ENCODE data around the gene CASP12. TPM values are rescaled to one million over a fixed set of nuclear protein-coding genes. Genes with fewer than 3 reads are reported as not detected.
A peak's percentile ranks its signal among the peaks of the same experiment; 100 is the strongest.
"Not testable (repeated sequence)": the region's sequence is repeated elsewhere in the genome, so short reads cannot be mapped to it uniquely, and the experiment has no call there.

The CASP12 gene
- not detected for polyA plus RNA-seq (2013, experiment 1 of 2)
- not detected for polyA plus RNA-seq (2013, experiment 2 of 2)

DNA sequence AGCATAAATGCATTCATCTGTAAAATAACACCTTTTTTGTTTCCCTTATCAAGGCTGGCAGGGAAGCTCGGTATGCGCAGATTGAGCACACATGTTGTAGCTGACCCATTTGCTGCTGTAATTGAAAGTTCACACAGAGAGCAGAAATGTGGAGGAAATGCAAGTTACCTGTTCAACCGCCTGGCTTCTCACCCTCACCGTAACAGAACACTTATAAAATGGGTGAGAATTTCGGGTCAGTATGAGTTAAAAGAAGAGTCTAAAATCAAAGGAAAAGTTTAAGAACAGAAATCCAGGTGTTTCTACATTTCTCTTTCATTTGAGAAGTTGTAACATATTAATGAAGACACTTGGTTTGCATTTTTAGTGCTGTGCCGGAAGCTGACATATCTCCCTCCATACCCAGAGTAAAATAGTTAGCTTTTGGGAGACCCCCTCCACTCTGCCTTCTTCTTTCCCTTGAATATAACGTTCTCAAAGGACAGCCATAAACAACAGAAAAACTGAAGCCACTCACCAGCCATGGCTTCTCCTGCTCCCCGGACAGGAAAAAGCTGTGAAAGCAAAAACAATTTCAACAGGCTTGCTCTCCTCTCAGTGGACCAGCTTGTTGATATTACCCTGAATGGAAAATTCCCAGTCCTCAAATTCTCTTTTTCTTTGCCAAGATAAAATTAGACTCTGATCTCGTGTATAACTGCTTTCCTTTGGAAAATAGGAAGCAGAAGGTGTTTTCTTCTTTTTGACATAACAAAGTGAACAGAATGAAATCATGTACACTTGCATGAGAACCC is at the start of gene CASP12:
CASP12 (minus strand) TSS at position 570 of the 794 bp plus-strand sequence.
- no peaks in the 10 kb centered on the region for H3K36me3 ChIP-seq (ENCODE audit: control insufficient read depth, insufficient read depth, low read length)
- H2BK5ac ChIP-seq (ENCODE audit: low read length): no peak within 1 kb of the TSS
- no peak within 1 kb of the TSS for H3K27ac ChIP-seq (ENCODE audit: low read depth, low read length)
- H3K56ac ChIP-seq (ENCODE audit: low read length): no peak within 1 kb of the TSS
- WGBS (ENCODE audit: extremely low coverage, insufficient coverage, low lambda C conversion rate): no CpG with 5 or more reads among the region's 9 CpGs
- no peak within 1 kb of the TSS for H3K23ac ChIP-seq (ENCODE audit: low read length)
- H3K18ac ChIP-seq (ENCODE audit: low read length): no peak within 1 kb of the TSS
- H4K8ac ChIP-seq (ENCODE audit: low read depth, low read length): no peak within 1 kb of the TSS
- no peak within 1 kb of the TSS for H2BK15ac ChIP-seq (replicated peaks; ENCODE audit: low read depth)
- H3K9ac ChIP-seq (ENCODE audit: low read length): no peak within 1 kb of the TSS
- H3K79me1 ChIP-seq (ENCODE audit: low read length): no peaks in the 10 kb centered on the region
- H3K4ac ChIP-seq (ENCODE audit: low read depth, low read length): no peak within 1 kb of the TSS
- DNase-seq: peak; percentile 19
- H3K4me1 ChIP-seq (ENCODE audit: control insufficient read depth, low read depth, low read length): no peaks in the 10 kb centered on the region
- no peak within 1 kb of the TSS for H3K4me3 ChIP-seq (ENCODE audit: low read length)
- H4K5ac ChIP-seq (ENCODE audit: low read length): no peak within 1 kb of the TSS
- no peak within 1 kb of the TSS for H3K4me2 ChIP-seq (ENCODE audit: low read length)
- no peak within 1 kb of the TSS for H2AK5ac ChIP-seq (ENCODE audit: low read length)
- H3K27me3 ChIP-seq (ENCODE audit: insufficient read depth, low read length, poor library complexity): no peaks in the 10 kb centered on the region
- no peaks in the 10 kb centered on the region for H3K79me2 ChIP-seq (ENCODE audit: control insufficient read depth, insufficient read depth, low read length)
- no peak within 1 kb of the TSS for H2BK120ac ChIP-seq (ENCODE audit: low read depth, low read length)

DNA sequence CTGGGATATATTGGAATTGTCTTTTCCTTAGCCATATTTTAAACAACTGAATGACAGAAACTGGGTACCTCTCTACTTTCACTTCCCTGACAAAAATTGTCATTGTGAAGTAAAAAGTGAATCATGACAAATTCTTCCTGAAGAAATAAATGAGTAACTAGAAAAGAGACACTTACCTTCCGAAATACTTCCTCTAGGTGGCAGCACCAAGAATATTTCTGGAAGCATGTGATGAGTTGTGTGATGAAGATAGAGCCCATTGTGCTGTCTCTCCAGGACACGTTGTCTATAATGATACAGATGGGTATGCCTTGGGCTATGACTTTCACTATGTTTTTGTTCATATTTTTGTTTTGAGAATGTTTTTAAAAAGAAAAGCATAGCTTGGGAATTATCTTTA is 48.6 kb upstream of the CASP12 start:
- Histone ChIP-seq H4K5ac (ENCODE audit: low read length) (no peak overlapping the region), H3K36me3 (ENCODE audit: control insufficient read depth, insufficient read depth, low read length) (no peaks in the 10 kb centered on the region), H2AK5ac (ENCODE audit: low read length) (no peak overlapping the region), H4K8ac (ENCODE audit: low read depth, low read length) (no peak overlapping the region), H3K23ac (ENCODE audit: low read length) (no peak overlapping the region), H3K4me1 (ENCODE audit: control insufficient read depth, low read depth, low read length) (no peaks in the 10 kb centered on the region), H3K4ac (ENCODE audit: low read depth, low read length) (no peak overlapping the region), H3K18ac (ENCODE audit: low read length) (no peak overlapping the region), H3K79me2 (ENCODE audit: control insufficient read depth, insufficient read depth, low read length) (no peaks in the 10 kb centered on the region), H3K9ac (ENCODE audit: low read length) (no peak overlapping the region), H3K4me2 (ENCODE audit: low read length) (no peak overlapping the region), H3K27me3 (ENCODE audit: insufficient read depth, low read length, poor library complexity) (no peaks in the 10 kb centered on the region), H3K4me3 (ENCODE audit: low read length) (no peak overlapping the region), H3K79me1 (ENCODE audit: low read length) (no peaks in the 10 kb centered on the region), H2BK5ac (ENCODE audit: low read length) (no peak overlapping the region), H3K27ac (ENCODE audit: low read depth, low read length) (no peak overlapping the region), H3K56ac (ENCODE audit: low read length) (no peak overlapping the region), H2BK15ac (replicated peaks; ENCODE audit: low read depth) (no peak overlapping the region), H2BK120ac (ENCODE audit: low read depth, low read length) (no peak overlapping the region)
- no CpG with 5 or more reads among the region's 2 CpGs for WGBS (ENCODE audit: extremely low coverage, insufficient coverage, low lambda C conversion rate)
- DNase-seq: peak; percentile 66

DNA sequence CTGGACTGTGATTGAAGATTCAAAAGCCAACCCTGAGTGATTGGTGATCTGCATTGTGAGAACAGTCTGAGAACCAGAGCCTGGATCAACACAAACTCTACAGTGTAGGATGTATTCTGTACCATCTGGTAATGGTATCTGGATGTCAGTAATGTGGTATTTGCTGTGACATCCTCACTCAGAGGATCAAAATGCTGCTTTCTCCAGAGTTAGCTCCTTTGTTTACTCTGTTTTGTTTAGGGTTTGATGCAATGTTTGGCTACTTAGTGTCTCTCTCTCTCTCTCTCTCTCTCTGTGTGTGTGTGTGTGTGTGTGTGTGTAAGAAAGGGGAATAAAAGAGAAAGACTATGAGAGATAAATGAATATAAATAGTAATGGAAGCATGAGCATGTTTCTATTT is 45.8 kb upstream of the CASP12 start:
- Histone ChIP-seq H3K9ac (ENCODE audit: low read length) (no peak overlapping the region), H3K23ac (ENCODE audit: low read length) (no peak overlapping the region), H3K4me3 (ENCODE audit: low read length) (no peak overlapping the region), H3K4me1 (ENCODE audit: control insufficient read depth, low read depth, low read length) (no peaks in the 10 kb centered on the region), H3K36me3 (ENCODE audit: control insufficient read depth, insufficient read depth, low read length) (no peaks in the 10 kb centered on the region), H3K4me2 (ENCODE audit: low read length) (no peak overlapping the region), H3K56ac (ENCODE audit: low read length) (no peak overlapping the region), H3K79me1 (ENCODE audit: low read length) (no peaks in the 10 kb centered on the region), H3K27ac (ENCODE audit: low read depth, low read length) (no peak overlapping the region), H2AK5ac (ENCODE audit: low read length) (no peak overlapping the region), H4K8ac (ENCODE audit: low read depth, low read length) (no peak overlapping the region), H4K5ac (ENCODE audit: low read length) (no peak overlapping the region), H3K18ac (ENCODE audit: low read length) (no peak overlapping the region), H3K27me3 (ENCODE audit: insufficient read depth, low read length, poor library complexity) (no peaks in the 10 kb centered on the region), H3K4ac (ENCODE audit: low read depth, low read length) (no peak overlapping the region), H2BK120ac (ENCODE audit: low read depth, low read length) (no peak overlapping the region), H2BK15ac (replicated peaks; ENCODE audit: low read depth) (no peak overlapping the region), H2BK5ac (ENCODE audit: low read length) (no peak overlapping the region), H3K79me2 (ENCODE audit: control insufficient read depth, insufficient read depth, low read length) (no peaks in the 10 kb centered on the region)
- no peak for DNase-seq

DNA sequence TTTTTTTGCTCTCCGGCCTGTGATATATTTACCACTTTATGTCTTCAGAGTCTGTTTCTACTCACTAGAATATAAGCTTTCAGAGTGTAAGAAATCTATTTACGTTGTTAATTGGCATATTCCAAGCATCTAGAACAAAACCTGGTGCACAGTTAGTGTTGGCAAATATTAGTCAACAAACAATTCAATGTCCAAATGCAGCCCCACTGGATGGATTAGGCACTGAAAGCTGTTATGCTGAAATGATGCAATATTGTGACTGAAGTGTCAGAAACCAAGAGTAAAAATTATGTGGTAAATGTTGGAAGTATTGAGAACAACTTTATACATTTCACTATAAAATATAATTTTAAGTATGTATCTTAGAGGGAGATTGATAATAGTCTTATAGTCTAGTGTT is 45.3 kb upstream of the CASP12 start:
- no peak overlapping the region for H3K18ac ChIP-seq (ENCODE audit: low read length)
- WGBS (ENCODE audit: extremely low coverage, insufficient coverage, low lambda C conversion rate): no CpG with 5 or more reads among the region's 2 CpGs
- H3K79me2 ChIP-seq (ENCODE audit: control insufficient read depth, insufficient read depth, low read length): no peaks in the 10 kb centered on the region
- H3K79me1 ChIP-seq (ENCODE audit: low read length): no peaks in the 10 kb centered on the region
- H3K4me3 ChIP-seq (ENCODE audit: low read length): no peak overlapping the region
- no peak overlapping the region for H3K4ac ChIP-seq (ENCODE audit: low read depth, low read length)
- H3K36me3 ChIP-seq (ENCODE audit: control insufficient read depth, insufficient read depth, low read length): no peaks in the 10 kb centered on the region
- H3K4me2 ChIP-seq (ENCODE audit: low read length): no peak overlapping the region
- no peaks in the 10 kb centered on the region for H3K4me1 ChIP-seq (ENCODE audit: control insufficient read depth, low read depth, low read length)
- no peak overlapping the region for H2AK5ac ChIP-seq (ENCODE audit: low read length)
- H2BK15ac ChIP-seq (replicated peaks; ENCODE audit: low read depth): no peak overlapping the region
- no peak overlapping the region for H3K23ac ChIP-seq (ENCODE audit: low read length)
- no peak overlapping the region for H2BK5ac ChIP-seq (ENCODE audit: low read length)
- H4K5ac ChIP-seq (ENCODE audit: low read length): no peak overlapping the region
- no peak overlapping the region for H4K8ac ChIP-seq (ENCODE audit: low read depth, low read length)
- no peak overlapping the region for H3K56ac ChIP-seq (ENCODE audit: low read length)
- no peak overlapping the region for H2BK120ac ChIP-seq (ENCODE audit: low read depth, low read length)
- no peaks in the 10 kb centered on the region for H3K27me3 ChIP-seq (ENCODE audit: insufficient read depth, low read length, poor library complexity)
- H3K27ac ChIP-seq (ENCODE audit: low read depth, low read length): no peak overlapping the region
- DNase-seq: no peak
- no peak overlapping the region for H3K9ac ChIP-seq (ENCODE audit: low read length)

DNA sequence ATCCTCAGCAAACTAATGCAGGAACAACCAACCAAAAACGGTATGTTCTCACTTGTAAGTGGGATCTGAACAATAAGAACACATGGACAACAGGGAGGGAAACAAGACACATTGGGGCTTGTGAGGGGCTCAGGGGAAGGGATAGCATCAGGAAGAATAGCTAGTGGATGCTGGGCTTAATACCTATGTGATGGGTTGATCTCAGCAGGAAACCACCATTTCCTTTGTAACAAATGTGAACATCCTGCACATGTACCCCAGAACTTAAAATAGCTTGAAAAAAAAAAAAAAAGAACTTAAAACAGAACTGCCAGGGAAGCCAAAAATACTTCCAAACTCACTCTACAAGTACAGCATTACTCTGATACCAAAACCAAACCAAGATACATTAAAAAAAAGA is 36.3 kb upstream of the CASP12 start:
- Histone ChIP-seq H3K79me1 (ENCODE audit: low read length) (no peaks in the 10 kb centered on the region), H2BK120ac (ENCODE audit: low read depth, low read length) (no peak overlapping the region), H3K4me3 (ENCODE audit: low read length) (no peak overlapping the region), H3K9ac (ENCODE audit: low read length) (no peak overlapping the region), H2AK5ac (ENCODE audit: low read length) (no peak overlapping the region), H3K4ac (ENCODE audit: low read depth, low read length) (no peak overlapping the region), H3K56ac (ENCODE audit: low read length) (no peak overlapping the region), H3K18ac (ENCODE audit: low read length) (no peak overlapping the region), H3K4me1 (ENCODE audit: control insufficient read depth, low read depth, low read length) (no peaks in the 10 kb centered on the region), H3K36me3 (ENCODE audit: control insufficient read depth, insufficient read depth, low read length) (no peaks in the 10 kb centered on the region), H3K79me2 (ENCODE audit: control insufficient read depth, insufficient read depth, low read length) (no peaks in the 10 kb centered on the region), H4K8ac (ENCODE audit: low read depth, low read length) (no peak overlapping the region), H3K27ac (ENCODE audit: low read depth, low read length) (no peak overlapping the region), H2BK15ac (replicated peaks; ENCODE audit: low read depth) (no peak overlapping the region), H3K4me2 (ENCODE audit: low read length) (no peak overlapping the region), H3K27me3 (ENCODE audit: insufficient read depth, low read length, poor library complexity) (no peaks in the 10 kb centered on the region), H2BK5ac (ENCODE audit: low read length) (no peak overlapping the region), H3K23ac (ENCODE audit: low read length) (no peak overlapping the region), H4K5ac (ENCODE audit: low read length) (no peak overlapping the region)
- no peak for DNase-seq
- no CpG with 5 or more reads among the region's 1 CpG for WGBS (ENCODE audit: extremely low coverage, insufficient coverage, low lambda C conversion rate)

DNA sequence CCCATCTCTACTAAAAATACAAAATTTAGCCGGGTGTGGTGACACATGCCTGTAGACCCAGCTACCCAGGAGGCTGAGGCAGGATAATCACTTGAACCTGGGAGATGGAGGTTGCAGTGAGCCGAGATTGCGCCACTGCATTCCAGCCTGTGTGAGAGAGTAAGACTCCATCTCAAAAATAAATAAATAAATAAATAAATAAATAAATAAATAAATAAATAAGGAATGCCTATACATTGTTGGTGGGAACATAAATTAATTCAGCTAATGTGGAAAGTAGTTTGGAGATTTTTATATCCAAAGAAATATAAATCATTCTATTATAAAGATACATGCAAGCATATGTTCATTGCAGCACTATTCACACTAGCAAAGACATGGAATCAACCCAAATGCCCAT is 35.8 kb upstream of the CASP12 start:
- not testable (repeated sequence) for H3K4me3 ChIP-seq (ENCODE audit: low read length); H3K23ac ChIP-seq (ENCODE audit: low read length); H3K27me3 ChIP-seq (ENCODE audit: insufficient read depth, low read length, poor library complexity); H2AK5ac ChIP-seq (ENCODE audit: low read length); H2BK15ac ChIP-seq (replicated peaks; ENCODE audit: low read depth); H4K8ac ChIP-seq (ENCODE audit: low read depth, low read length); H3K18ac ChIP-seq (ENCODE audit: low read length); H3K56ac ChIP-seq (ENCODE audit: low read length); H2BK5ac ChIP-seq (ENCODE audit: low read length); H3K27ac ChIP-seq (ENCODE audit: low read depth, low read length); H3K9ac ChIP-seq (ENCODE audit: low read length); H3K4me1 ChIP-seq (ENCODE audit: control insufficient read depth, low read depth, low read length); DNase-seq; H3K36me3 ChIP-seq (ENCODE audit: control insufficient read depth, insufficient read depth, low read length); H4K5ac ChIP-seq (ENCODE audit: low read length); H3K4ac ChIP-seq (ENCODE audit: low read depth, low read length); H3K4me2 ChIP-seq (ENCODE audit: low read length); H3K79me2 ChIP-seq (ENCODE audit: control insufficient read depth, insufficient read depth, low read length); H2BK120ac ChIP-seq (ENCODE audit: low read depth, low read length); H3K79me1 ChIP-seq (ENCODE audit: low read length)
- no CpG with 5 or more reads among the region's 3 CpGs for WGBS (ENCODE audit: extremely low coverage, insufficient coverage, low lambda C conversion rate)
